H9 (cell line): Measurements from ENCODE around the gene PGA3. TPM values are rescaled to one million over a fixed set of nuclear protein-coding genes. Genes with fewer than 3 reads are reported as not detected.
"Not testable (repeated sequence)": the region's sequence is repeated elsewhere in the genome, so short reads cannot be mapped to it uniquely, and the experiment has no call there.

Experiments
- DNase-seq: peaks from one replicate; pipeline ENCODE4 v3.0.0-alpha.2; 2017
- H2AFZ ChIP-seq: one replicate; pipeline ENCODE4 v1.6.1; 2013; ENCODE audit warnings: mild to moderate bottlenecking, low read length, control low read depth, moderate library complexity
- H2AK5ac ChIP-seq: 2 replicates; pipeline ENCODE4 v1.6.1; 2013; ENCODE audit warnings: low read length, control low read depth, mixed read lengths; ENCODE audit not compliant: insufficient read length
- H2BK120ac ChIP-seq: one replicate; pipeline ENCODE4 v1.6.1; 2013; ENCODE audit warnings: low read depth, mild to moderate bottlenecking, low read length, control low read depth, inconsistent platforms; ENCODE audit not compliant: poor library complexity, severe bottlenecking
- H2BK12ac ChIP-seq: 2 replicates; pipeline ENCODE4 v1.6.1; 2013; ENCODE audit warnings: low read length, control low read depth, mixed read lengths, low read depth; ENCODE audit not compliant: insufficient read length
- H2BK15ac ChIP-seq: 2 replicates; pipeline ENCODE4 v1.6.1; 2013; ENCODE audit warnings: low read depth, low read length, control low read depth
- H2BK20ac ChIP-seq: one replicate; pipeline ENCODE4 v1.6.1; 2013; ENCODE audit warnings: low read depth, mild to moderate bottlenecking, low read length, control low read depth, inconsistent platforms; ENCODE audit not compliant: poor library complexity, severe bottlenecking
- H2BK5ac ChIP-seq: 2 replicates; pipeline ENCODE4 v1.6.1; 2013; ENCODE audit warnings: low read length, control low read depth, mixed read lengths; ENCODE audit not compliant: insufficient read length
- H3K14ac ChIP-seq: 2 replicates; pipeline ENCODE4 v1.6.1; 2013; ENCODE audit warnings: low read length, control low read depth; ENCODE audit not compliant: insufficient read depth
- H3K18ac ChIP-seq: 2 replicates; pipeline ENCODE4 v1.6.1; 2013; ENCODE audit warnings: low read depth, mild to moderate bottlenecking, mixed read lengths, low read length, control low read depth; ENCODE audit not compliant: insufficient read length
- H3K23ac ChIP-seq: 2 replicates; pipeline ENCODE4 v1.6.1; 2013; ENCODE audit warnings: low read length, control low read depth, mixed read lengths, low read depth; ENCODE audit not compliant: insufficient read length
- H3K23me2 ChIP-seq: 2 replicates; pipeline ENCODE4 v1.6.1; 2013; ENCODE audit warnings: low read depth, mild to moderate bottlenecking, mixed read lengths, low read length, control low read depth; ENCODE audit not compliant: insufficient read length, poor library complexity, severe bottlenecking
- H3K27ac ChIP-seq: 2 replicates; pipeline ENCODE4 v1.5.1; 2013; ENCODE audit warnings: low read length, control low read depth, mixed read lengths, low read depth; ENCODE audit not compliant: insufficient read length
- H3K27me3 ChIP-seq: 2 replicates; pipeline ENCODE4 v1.6.1; 2013; ENCODE audit warnings: low read length, control low read depth, inconsistent platforms; ENCODE audit not compliant: insufficient read depth
- H3K4ac ChIP-seq: 2 replicates; pipeline ENCODE4 v1.6.1; 2013; ENCODE audit warnings: low read depth, mild to moderate bottlenecking, control low read depth, inconsistent platforms, low read length, moderate library complexity
- H3K4me1 ChIP-seq: 2 replicates; pipeline ENCODE4 v1.6.1; 2013; ENCODE audit warnings: low read length, control low read depth, inconsistent platforms; ENCODE audit not compliant: insufficient read depth
- H3K4me2 ChIP-seq: 2 replicates; pipeline ENCODE4 v1.6.1; 2013; ENCODE audit warnings: low read length, control low read depth, mixed read lengths; ENCODE audit not compliant: insufficient read length, insufficient read depth
- H3K56ac ChIP-seq: 2 replicates; pipeline ENCODE4 v1.6.1; 2013; ENCODE audit warnings: low read depth, mild to moderate bottlenecking, mixed read lengths, low read length, control low read depth; ENCODE audit not compliant: insufficient read length
- H3K79me1 ChIP-seq: 2 replicates; pipeline ENCODE4 v1.6.1; 2013; ENCODE audit warnings: low read depth, mild to moderate bottlenecking, moderate library complexity, low read length, control low read depth, inconsistent platforms; ENCODE audit not compliant: insufficient read depth, poor library complexity, severe bottlenecking
- H3K79me2 ChIP-seq: 2 replicates; pipeline ENCODE4 v1.6.1; 2013; ENCODE audit warnings: low read length, control low read depth, inconsistent platforms; ENCODE audit not compliant: insufficient read depth
- H3K9ac ChIP-seq: 2 replicates; pipeline ENCODE4 v1.6.1; 2013; ENCODE audit warnings: low read length, control low read depth, mixed read lengths; ENCODE audit not compliant: insufficient read length; ENCODE audit errors: extremely low read depth
- H3K9me3 ChIP-seq: one replicate; pipeline ENCODE4 v1.6.1; 2013; ENCODE audit warnings: low read depth, low read length, inconsistent platforms; ENCODE audit not compliant: control insufficient read depth
- H3T11ph ChIP-seq: one replicate; pipeline ENCODE4 v1.6.1; 2013; ENCODE audit warnings: mild to moderate bottlenecking, low read length, control low read depth, inconsistent platforms
- H4K20me1 ChIP-seq: one replicate; pipeline ENCODE4 v1.6.1; 2013; ENCODE audit not compliant: control insufficient read depth, insufficient read length, insufficient read depth
- H4K5ac ChIP-seq: 2 replicates; pipeline ENCODE4 v1.6.1; 2013; ENCODE audit warnings: low read depth, mild to moderate bottlenecking, mixed read lengths, low read length, control low read depth; ENCODE audit not compliant: insufficient read length
- H4K8ac ChIP-seq: replicated peaks from 2 replicates; pipeline ENCODE4 v1.6.1; 2013; ENCODE audit warnings: low read length, control low read depth, mixed read lengths, low read depth; ENCODE audit not compliant: insufficient read length
- H4K91ac ChIP-seq: 2 replicates; pipeline ENCODE4 v1.6.1; 2013; ENCODE audit warnings: low read depth, mild to moderate bottlenecking, moderate library complexity, mixed read lengths, low read length, control low read depth; ENCODE audit not compliant: insufficient read length
- H3K27ac Mint-ChIP-seq, 3 experiments: 2 replicates in 2 of 3; 3 replicates in 1 of 3; pipeline ENCODE4 v1.8.0; 2020 to 2021; ENCODE audit warnings: mixed read lengths in 3 of 3, mild to moderate bottlenecking in 1 of 3, moderate library complexity in 1 of 3
- H3K27me3 Mint-ChIP-seq: 2 replicates; pipeline ENCODE4 v1.8.0; 2021; ENCODE audit warnings: low read depth, mild to moderate bottlenecking, moderate library complexity, mixed read lengths
- H3K36me3 Mint-ChIP-seq, 3 experiments: 2 replicates in 2 of 3; 3 replicates in 1 of 3; pipeline ENCODE4 v1.8.0; 2020 to 2021; ENCODE audit warnings: low read depth in 3 of 3, mixed read lengths in 3 of 3; ENCODE audit not compliant: insufficient read depth in 1 of 3
- H3K4me1 Mint-ChIP-seq, 2 experiments: 2 replicates each; pipeline ENCODE4 v1.8.0; 2020; ENCODE audit warnings: mixed read lengths in 2 of 2
- H3K4me3 Mint-ChIP-seq, 2 experiments: 2 replicates in 1 of 2; 3 replicates in 1 of 2; pipeline ENCODE4 v1.8.0; 2020 to 2021; ENCODE audit warnings: mild to moderate bottlenecking in 2 of 2, mixed read lengths in 2 of 2, moderate library complexity in 1 of 2
- H3K9me3 Mint-ChIP-seq, 2 experiments: 2 replicates in 1 of 2; 3 replicates in 1 of 2; pipeline ENCODE4 v1.8.0; 2020; ENCODE audit warnings: mild to moderate bottlenecking in 2 of 2, mixed read lengths in 2 of 2, moderate library complexity in 1 of 2
- WGBS: extraction: QIAGEN DNeasy Blood & Tissue Kit; methylation state at CpG from one replicate; pipeline ENCODE4 v1.1.7; 2013; ENCODE audit warnings: missing lambda C conversion rate, low lambda C conversion rate, mixed read lengths; ENCODE audit not compliant: insufficient read length; ENCODE audit errors: extremely low coverage; 5-methylcytosine and 5-hydroxymethylcytosine counted together
- total RNA-seq: library from RNA; stranded (reverse); gene quantifications from 2 replicates; pipeline ENCODE4 v1.2.1, GENCODE V29; 2021

PGA3 gene
- total RNA-seq, 1 experiment from 2014 or later, result not detected

GRCh38 chr11:61218306-61218705 is 15.0 kb downstream of the PGA3 start:
- H3K27me3 ChIP-seq, H3K18ac ChIP-seq, H2AK5ac ChIP-seq, H3K36me3 Mint-ChIP-seq, H3K4me3 Mint-ChIP-seq, H2BK12ac ChIP-seq, H3K4me1 Mint-ChIP-seq, H3K23ac ChIP-seq, H2BK15ac ChIP-seq, H4K5ac ChIP-seq, H3K9me3 ChIP-seq, DNase-seq, H2BK5ac ChIP-seq, H3K4me2 ChIP-seq, H2BK120ac ChIP-seq, H4K20me1 ChIP-seq, H3T11ph ChIP-seq, H3K9me3 Mint-ChIP-seq, H3K4me1 ChIP-seq, H3K9ac ChIP-seq, H3K27me3 Mint-ChIP-seq, H3K27ac ChIP-seq, H2BK20ac ChIP-seq, H3K79me1 ChIP-seq, H3K14ac ChIP-seq, H4K91ac ChIP-seq, H3K23me2 ChIP-seq, H3K4ac ChIP-seq, H3K79me2 ChIP-seq, H3K56ac ChIP-seq, H3K27ac Mint-ChIP-seq, H4K8ac ChIP-seq, H2AFZ ChIP-seq: not testable (repeated sequence)
- WGBS, result no CpG with 5 or more reads among the region's 4 CpGs

DNA sequence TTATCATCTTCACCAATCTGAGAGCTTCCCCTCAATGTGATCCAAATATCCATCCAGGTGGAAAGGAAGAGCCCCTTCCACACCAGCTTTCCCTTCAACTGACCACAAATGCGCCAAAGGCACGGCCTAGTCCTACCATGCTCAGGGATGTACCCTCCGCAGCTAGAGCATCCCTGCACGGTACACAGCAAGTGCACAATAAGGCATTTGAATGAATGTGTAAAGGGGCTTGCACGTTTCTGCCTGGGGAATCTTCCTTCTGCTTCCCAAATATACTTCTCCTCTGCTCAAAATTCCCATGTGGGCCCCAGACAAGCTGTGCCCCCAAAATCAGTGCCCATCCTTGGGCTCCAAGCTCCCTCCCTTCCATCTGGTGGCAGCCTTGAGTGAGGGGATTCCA is 15.7 kb downstream of the PGA3 start:
- not testable (repeated sequence) for H2BK20ac ChIP-seq, H2AK5ac ChIP-seq, H3K14ac ChIP-seq, H3K27ac Mint-ChIP-seq, H3K4me1 Mint-ChIP-seq, H3K4me1 ChIP-seq, H3K27me3 Mint-ChIP-seq, H4K91ac ChIP-seq, H3K36me3 Mint-ChIP-seq, H3K9me3 ChIP-seq, H3K9ac ChIP-seq, H3T11ph ChIP-seq, H3K18ac ChIP-seq, H3K4me2 ChIP-seq, H2BK15ac ChIP-seq, H2AFZ ChIP-seq, H4K8ac ChIP-seq, H3K4me3 Mint-ChIP-seq, DNase-seq, H4K20me1 ChIP-seq, H3K23ac ChIP-seq, H2BK12ac ChIP-seq, H4K5ac ChIP-seq, H2BK120ac ChIP-seq, H3K4ac ChIP-seq, H3K23me2 ChIP-seq, H3K79me2 ChIP-seq, H3K9me3 Mint-ChIP-seq, H3K79me1 ChIP-seq, H3K27ac ChIP-seq, H2BK5ac ChIP-seq, H3K27me3 ChIP-seq, H3K56ac ChIP-seq
- WGBS, result no CpG with 5 or more reads among the region's 5 CpGs
